Heart right ventricle (tissue), 16 donors: ENCODE data around the gene EIF5. TPM values are rescaled to one million over a fixed set of nuclear protein-coding genes. Genes with fewer than 3 reads are reported as not detected.

Source experiments
- ATAC-seq, 8 donors: fragments of 200-7000 bp; cut with Tn5 transposase; one replicate each; pipeline ENCODE4 v1.9.1; 2020; ENCODE audit warnings: mild to moderate bottlenecking in 8 of 8, moderate library complexity in 8 of 8, moderate number of reproducible peaks in 1 of 8
- DNase-seq, 2 donors: peaks; one replicate each; pipeline ENCODE4 v3.0.0-alpha.2; 2020
- H3K27ac ChIP-seq, 10 donors: fragments of 200-600 bp; sonication (generic) in 2 of 10; one replicate each; pipeline versions ENCODE4 v1.5.0 to v1.8.0; 2020 to 2022; ENCODE audit warnings: mild to moderate bottlenecking in 3 of 10
- H3K27me3 ChIP-seq, 7 donors: fragments of 200-600 bp; one replicate each; pipeline ENCODE4 v1.8.0; 2021 to 2022; ENCODE audit warnings: mild to moderate bottlenecking in 2 of 7
- H3K36me3 ChIP-seq, 9 donors: fragments of 200-600 bp; sonication (generic) in 1 of 9; one replicate each; pipeline versions ENCODE4 v1.5.0 to v1.8.0; 2020 to 2022; ENCODE audit warnings: mild to moderate bottlenecking in 2 of 9
- H3K4me1 ChIP-seq, 9 donors: fragments of 200-600 bp; sonication (generic) in 1 of 9; one replicate each; pipeline versions ENCODE4 v1.5.0 to v1.8.0; 2020 to 2022; ENCODE audit warnings: mild to moderate bottlenecking in 4 of 9
- H3K4me3 ChIP-seq, 10 donors: fragments of 200-600 bp; sonication (generic) in 2 of 10; one replicate each; pipeline versions ENCODE4 v1.5.0 to v1.8.0; 2020 to 2022; ENCODE audit warnings: mild to moderate bottlenecking in 7 of 10, moderate library complexity in 2 of 10
- H3K9me3 ChIP-seq, 11 donors: fragments of 200-600 bp in 10 of 11; sonication (generic) in 2 of 11; one replicate each; pipeline versions ENCODE4 v1.5.0 to v1.8.0; 2013 to 2022; ENCODE audit warnings: mild to moderate bottlenecking in 2 of 11, control low read depth in 1 of 11, moderate library complexity in 1 of 11
- WGBS, 2 donors: extraction: QIAGEN DNeasy Blood & Tissue Kit; methylation state at CpG; one replicate each; pipeline ENCODE4 v1.1.7; 2013; ENCODE audit warnings: inconsistent platforms in 1 of 2; 5-methylcytosine and 5-hydroxymethylcytosine counted together
- intact Hi-C, 10 donors: fragments of 100-400 bp; cut with DNase I; formaldehyde crosslinking; loops; one replicate each; pipeline versions ENCODE4 v1.11.1 to v1.14.2; 2022
- polyA plus RNA-seq, 2 donors: library from polyadenylated mRNA; stranded (reverse); fragments of 200-250 nt; gene quantifications; one replicate each; pipeline ENCODE4 v1.2.3, GENCODE V29; 2013
- total RNA-seq, 10 donors: library from RNA; stranded (reverse); fragmentation: NEBNext Ultra II Directional in 3 of 10; extraction: Animal tissue kit (Norgen Biotek cat#: 25700) in 3 of 10; gene quantifications; one replicate each; pipeline versions ENCODE4 v1.2.1 to v1.2.4, GENCODE V29; 2021 to 2023
- TF ChIP-seq, protein P1 (sequence below), 9 donors: fragments of 200-600 bp; sonication (generic) in 2 of 9; IDR thresholded peaks; one replicate each; pipeline versions ENCODE4 v1.5.0 to v1.8.0; 2021 to 2022; ENCODE audit warnings: antibody characterized with exemption in 9 of 9, mild to moderate bottlenecking in 5 of 9, moderate library complexity in 1 of 9
- donor health status: Arrhythmogenic right ventricular cardiomyopathy.
- donor health status: ischemic (EF 13 %, LVEDD 7.1; RV severe dilation, severe dysfunction).
- donor health status: healthy with polysubstance abuse.
- donor health status: DM: no; HTN: yes; CAD: no.
- donor health status: DM: no; HTN: no; CAD: no.
- donor health status: ischemic (EF 25% LVEDD 6.9; RV normal size, moderate dysfunction).
- donor health status: ischemic (EF 25% LVEDD 5.7; RV mildly dilated, moderate dysfunction).
- donor health status: healthy.
- donor health status: DM: yes; HTN: yes; CAD: no.
- donor health status: Ischemic cardiomyopathy.
- donor health status: ischemic (EF 35%, LVEDD 5.7; RV mildly dilated, moderate dysfunction).
- donor health status: nonischemic (EF 11% LVEDD 7.7; RV severe dilation, severe dysfunction).
- donor health status: DM: yes; HTN: yes; CAD: no.
- donor health status: PGD.
- donor health status: ischemic (EF 29% LVEDD 5.4; RV normal size, mild dysfunction).
- donor health status: nonischemic (EF 23%, LVEDD 6.1; RV moderate dilation, normal function).

EIF5 gene
- total and polyA plus RNA-seq, 12 donors: 56.7 to 323 (median 230) TPM

DNA sequence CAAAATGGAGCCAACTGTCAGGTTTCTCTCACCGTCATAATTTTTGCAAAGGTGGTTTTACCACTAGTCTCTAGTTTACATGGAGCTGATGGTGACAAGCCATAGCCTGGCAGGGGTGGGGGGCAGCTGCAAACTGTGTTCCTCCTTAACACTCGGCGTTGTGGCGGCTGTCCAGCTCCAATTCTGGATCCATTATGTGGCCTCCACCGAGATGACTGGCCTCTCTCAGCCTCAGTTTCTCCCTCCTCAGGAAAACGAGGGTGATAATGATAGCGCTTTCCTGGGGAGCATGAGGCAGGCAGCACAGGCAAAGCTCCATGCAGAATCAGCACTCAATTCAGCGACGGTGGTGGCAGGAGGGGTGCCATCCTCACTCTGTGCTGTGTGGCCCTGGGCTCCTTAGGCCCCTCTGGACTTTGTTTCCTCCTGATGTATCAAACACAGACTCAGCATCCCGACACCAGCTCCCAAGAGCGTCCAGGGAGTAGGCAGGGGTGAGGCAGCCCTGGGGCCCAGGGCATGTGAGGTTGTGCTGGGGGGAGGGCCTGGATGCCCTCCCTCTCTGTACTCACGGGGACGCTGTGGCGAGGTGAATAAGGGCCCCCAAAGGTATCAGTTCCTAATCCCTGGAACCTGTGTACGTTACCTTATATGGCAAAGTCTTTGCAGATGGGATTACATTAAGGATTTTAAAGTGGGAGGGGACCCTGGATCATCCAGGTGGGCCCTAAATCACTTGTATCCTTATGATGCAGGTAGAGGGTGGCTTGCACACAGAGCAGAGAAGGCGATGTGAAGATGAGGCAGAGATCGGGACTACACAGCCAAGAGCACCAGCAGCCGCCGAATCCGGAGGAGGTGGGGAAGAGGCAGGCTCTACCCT is 46.8 kb upstream of the EIF5 start:
- Histone ChIP-seq H3K4me1 (no peaks in the 10 kb centered on the region), H3K36me3 (no peaks in the 10 kb centered on the region), H3K27me3 (peaks cover 0 to 55% (median 36%) of the 10 kb centered on the region in 7 donors), H3K9me3 (no peaks in the 10 kb centered on the region), H3K4me3 (no peak overlapping the region), H3K27ac (no peak overlapping the region)
- DNase-seq: no peak
- ATAC-seq: no peak
- TF ChIP-seq, protein P1, sequence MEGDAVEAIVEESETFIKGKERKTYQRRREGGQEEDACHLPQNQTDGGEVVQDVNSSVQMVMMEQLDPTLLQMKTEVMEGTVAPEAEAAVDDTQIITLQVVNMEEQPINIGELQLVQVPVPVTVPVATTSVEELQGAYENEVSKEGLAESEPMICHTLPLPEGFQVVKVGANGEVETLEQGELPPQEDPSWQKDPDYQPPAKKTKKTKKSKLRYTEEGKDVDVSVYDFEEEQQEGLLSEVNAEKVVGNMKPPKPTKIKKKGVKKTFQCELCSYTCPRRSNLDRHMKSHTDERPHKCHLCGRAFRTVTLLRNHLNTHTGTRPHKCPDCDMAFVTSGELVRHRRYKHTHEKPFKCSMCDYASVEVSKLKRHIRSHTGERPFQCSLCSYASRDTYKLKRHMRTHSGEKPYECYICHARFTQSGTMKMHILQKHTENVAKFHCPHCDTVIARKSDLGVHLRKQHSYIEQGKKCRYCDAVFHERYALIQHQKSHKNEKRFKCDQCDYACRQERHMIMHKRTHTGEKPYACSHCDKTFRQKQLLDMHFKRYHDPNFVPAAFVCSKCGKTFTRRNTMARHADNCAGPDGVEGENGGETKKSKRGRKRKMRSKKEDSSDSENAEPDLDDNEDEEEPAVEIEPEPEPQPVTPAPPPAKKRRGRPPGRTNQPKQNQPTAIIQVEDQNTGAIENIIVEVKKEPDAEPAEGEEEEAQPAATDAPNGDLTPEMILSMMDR (IDR thresholded peaks at IDR 0.05): no peak
- intact Hi-C loops: loop anchor here in 3 of 10 donors (10.0 kb wide), 2 partner anchors 92 to 592 kb away; no protein-coding TSS in a partner anchor
- 80 to 81% methylated on average over 20 of the region's 20 CpGs for WGBS, 2 donors

DNA sequence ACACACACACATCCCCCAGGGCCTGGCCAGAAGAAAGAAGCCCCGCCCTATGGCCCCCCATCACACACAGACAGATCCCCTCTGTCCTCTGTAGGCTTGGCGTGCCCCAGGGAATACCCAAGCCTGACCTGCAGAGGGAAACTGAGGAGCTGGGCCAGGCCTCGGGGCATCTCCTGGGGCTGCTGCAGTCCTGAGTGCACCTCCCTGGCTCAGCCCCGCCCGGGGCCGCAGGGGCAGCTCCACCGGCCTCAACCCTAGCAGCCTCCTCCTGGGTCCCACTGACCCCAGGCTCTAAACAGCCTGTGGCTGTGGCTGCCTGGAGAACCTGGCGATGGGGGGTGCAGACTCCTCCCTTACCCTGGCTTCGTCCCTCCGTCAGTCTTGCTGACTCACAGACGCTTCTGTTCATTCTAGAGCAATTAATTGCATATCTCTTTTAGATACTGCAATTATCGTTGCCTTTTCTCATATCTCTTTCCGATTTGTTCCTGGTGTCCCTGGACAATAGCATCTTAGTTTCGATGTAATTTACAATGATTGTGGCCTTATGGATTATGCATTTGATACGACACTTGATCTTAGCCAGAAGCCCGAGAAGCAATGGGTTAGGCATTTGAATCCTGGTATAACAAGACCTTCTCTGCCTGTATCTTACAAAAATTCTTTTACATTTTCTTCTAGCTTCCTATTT is 45.8 kb upstream of the EIF5 start:
- WGBS, 2 donors: 76 to 83% methylated on average over 14 to 16 of the region's 16 CpGs
- intact Hi-C loops: loop anchor here in 3 of 10 donors (10.0 kb wide), 2 partner anchors 93 to 593 kb away; no protein-coding TSS in a partner anchor
- Histone ChIP-seq H3K9me3 (no peaks in the 10 kb centered on the region), H3K4me3 (no peak overlapping the region), H3K4me1 (no peaks in the 10 kb centered on the region), H3K27me3 (peaks cover 0 to 56% (median 38%) of the 10 kb centered on the region in 7 donors), H3K36me3 (no peaks in the 10 kb centered on the region), H3K27ac (no peak overlapping the region)
- no peak for DNase-seq
- TF ChIP-seq, protein P1 (IDR thresholded peaks at IDR 0.05): no peak
- no peak for ATAC-seq

DNA sequence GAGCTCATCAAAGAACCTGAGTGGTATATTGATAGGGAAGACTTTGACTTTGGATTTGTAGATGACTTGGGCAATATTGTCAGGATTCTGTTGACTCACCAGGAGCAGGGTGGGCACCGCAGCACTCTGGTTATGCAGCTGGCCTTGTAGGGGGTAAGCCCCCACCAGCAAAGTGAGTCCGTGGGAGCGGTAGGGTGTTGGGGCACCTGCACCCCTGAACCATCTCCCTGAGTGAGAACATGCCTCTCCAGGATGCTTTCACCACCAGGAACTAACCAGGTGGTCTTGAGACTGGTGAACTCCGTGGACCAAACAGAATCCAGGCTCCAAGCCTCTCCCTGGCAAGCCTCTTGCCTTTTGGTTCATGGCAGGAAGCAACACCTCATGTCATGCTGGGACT is 44.0 kb upstream of the EIF5 start:
- TF ChIP-seq, protein P1 (IDR thresholded peaks at IDR 0.05): no peak
- no peak overlapping the region for H3K4me3 ChIP-seq
- WGBS, 2 donors: 89 to 91% methylated on average over 4 of the region's 4 CpGs
- H3K9me3 ChIP-seq: no peaks in the 10 kb centered on the region
- no peaks in the 10 kb centered on the region for H3K4me1 ChIP-seq
- H3K27ac ChIP-seq: no peak overlapping the region
- H3K36me3 ChIP-seq: no peaks in the 10 kb centered on the region
- intact Hi-C loops: loop anchor here in 9 of 10 donors (5.0 to 10.0 kb wide), 9 partner anchors 98 to 595 kb away; partner anchors contain the start of gene LBHD2 (in 1 of the 9)
- DNase-seq (no peak), ATAC-seq (no peak)
- H3K27me3 ChIP-seq: peaks cover 0 to 53% (median 25%) of the 10 kb centered on the region in 7 donors

- no peak for DNase-seq
- H3K27ac ChIP-seq: no peak overlapping the region
- no peaks in the 10 kb centered on the region for H3K36me3 ChIP-seq
- H3K27me3 ChIP-seq: peaks cover 0 to 48% (median 22%) of the 10 kb centered on the region in 7 donors
- H3K4me1 ChIP-seq: no peaks in the 10 kb centered on the region
- ATAC-seq: no peak
- 68 to 69% methylated on average over 5 of the region's 5 CpGs for WGBS, 2 donors
- TF ChIP-seq, protein P1 (IDR thresholded peaks at IDR 0.05): no peak
- H3K4me3 ChIP-seq: no peak overlapping the region
- no peaks in the 10 kb centered on the region for H3K9me3 ChIP-seq
- intact Hi-C loops: loop anchor here in 9 of 10 donors (5.0 to 10.0 kb wide), 9 partner anchors 98 to 596 kb away; partner anchors contain the start of gene LBHD2 (in 1 of the 9)
Observed at GRCh38 chr14:103290494-103290893, 43.5 kb upstream of the EIF5 start.
